HEK293T (cell line): ENCODE results near the gene CRB3.

Experiments
- BHLHE40 ChIP-seq: fragments of 450-650 bp; IDR thresholded peaks from 2 replicates; pipeline ENCODE4 v1.6.1; 2016; ENCODE audit warnings: mild to moderate bottlenecking, moderate library complexity, borderline replicate concordance
- ELF4 ChIP-seq: fragments of 450-650 bp; IDR thresholded peaks from 2 replicates; pipeline ENCODE4 v1.6.1; 2017; ENCODE audit warnings: antibody characterized with exemption
- FOXA1 ChIP-seq: fragments of 450-650 bp; IDR thresholded peaks from 2 replicates; pipeline ENCODE4 v1.6.1; 2016; ENCODE audit warnings: mild to moderate bottlenecking
- FOXK2 ChIP-seq: fragments of 450-650 bp; IDR thresholded peaks from 2 replicates; pipeline ENCODE4 v1.6.1; 2016; ENCODE audit warnings: mild to moderate bottlenecking
- FOXM1 ChIP-seq: fragments of 450-650 bp; IDR thresholded peaks from 2 replicates; pipeline ENCODE4 v1.6.1; 2017; ENCODE audit warnings: mild to moderate bottlenecking, borderline replicate concordance
- HDGF ChIP-seq: fragments of 450-650 bp; IDR thresholded peaks from 2 replicates; pipeline ENCODE4 v1.6.1; 2017; ENCODE audit warnings: antibody characterized with exemption, borderline replicate concordance
- LEF1 ChIP-seq: fragments of 450-650 bp; IDR thresholded peaks from 2 replicates; pipeline ENCODE4 v1.6.1; 2017; ENCODE audit warnings: mild to moderate bottlenecking, borderline replicate concordance
- NFRKB ChIP-seq: fragments of 450-650 bp; IDR thresholded peaks from 2 replicates; pipeline ENCODE4 v1.6.1; 2016; ENCODE audit warnings: mild to moderate bottlenecking, moderate library complexity
- SP1 ChIP-seq: fragments of 450-650 bp; IDR thresholded peaks from 2 replicates; pipeline ENCODE4 v1.6.1; 2017
- TARDBP ChIP-seq: fragments of 450-650 bp; IDR thresholded peaks from 2 replicates; pipeline ENCODE4 v1.6.1; 2016
- ZNF384 ChIP-seq: fragments of 450-650 bp; IDR thresholded peaks from 2 replicates; pipeline ENCODE4 v1.6.1; 2016

- TF ChIP-seq NFRKB, result no peak
- TF ChIP-seq FOXM1, result no peak
- no peak for TF ChIP-seq SP1
- no peak for TF ChIP-seq HDGF
- no peak for TF ChIP-seq ELF4
- TF ChIP-seq LEF1, result no peak
- no peak for TF ChIP-seq FOXK2
- TF ChIP-seq FOXA1, result no peak
- TF ChIP-seq BHLHE40, result no peak
- TF ChIP-seq ZNF384, result no peak
- TF ChIP-seq TARDBP, result no peak
Measured at GRCh38 chr19:6465006-6465405, 935 bp downstream of the CRB3 start.
